Measurements from ENCODE around the gene DYNLT2.

The DYNLT2 gene

DNA sequence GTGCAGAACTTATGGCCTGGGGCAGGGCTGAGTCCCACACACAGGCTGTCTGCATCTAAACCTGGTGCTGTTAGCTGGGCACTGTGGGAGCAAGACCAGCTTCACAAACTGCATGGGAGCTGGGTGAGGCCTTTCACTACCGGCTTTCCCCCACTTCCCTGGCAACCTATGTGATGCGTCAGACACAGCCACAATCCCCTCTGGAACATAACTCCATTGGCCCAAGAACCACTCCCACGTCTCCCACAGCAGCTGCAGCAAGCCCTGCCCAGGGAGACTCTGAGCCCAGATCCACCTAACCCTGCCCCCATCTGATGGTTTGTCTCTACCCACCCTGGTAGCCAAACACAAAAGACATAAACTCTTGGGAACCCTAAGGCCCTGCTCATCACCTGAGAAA is 58.9 kb downstream of the DYNLT2 start:
- DNase-seq = no peak

DNA sequence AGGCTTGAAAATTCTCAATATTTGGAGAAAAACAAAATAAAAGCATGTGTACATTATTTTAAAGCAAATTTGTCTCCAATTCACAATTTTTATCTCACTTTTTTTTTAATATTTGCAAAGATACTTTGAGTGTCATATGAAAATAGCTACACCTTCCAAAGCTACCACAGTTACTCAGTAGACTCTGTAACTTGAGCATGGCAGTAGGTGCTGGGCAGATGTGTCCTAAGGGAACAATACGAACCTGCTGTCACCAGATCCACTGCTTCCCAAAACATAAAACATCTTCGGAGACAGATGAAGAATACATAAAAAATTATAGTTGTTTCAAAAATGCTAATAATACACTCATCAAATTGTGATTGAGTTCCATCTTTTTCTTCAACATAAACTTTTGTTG is 60.1 kb downstream of the DYNLT2 start:
- no peak for DNase-seq
